B cell (primary cell): ENCODE data around the gene TFF2. TPM values are rescaled to one million over a fixed set of nuclear protein-coding genes. Genes with fewer than 3 reads are reported as not detected.

ENCODE experiments used
- ATAC-seq: fragments of 200-7000 bp; cut with Tn5 transposase; one replicate; pipeline ENCODE4 v1.10.0; 2021; ENCODE audit warnings: low read depth, mild to moderate bottlenecking, moderate number of reproducible peaks, moderate library complexity
- CTCF ChIA-PET: fragments of 350-600 bp; sonication (Branson Sonifier 250); formaldehyde crosslinking; loops from one replicate; lab custom pipeline; 2021; ENCODE audit warnings: antibody characterized with exemption, inconsistent platforms; lab: Charles Lee
- POLR2A ChIA-PET: fragments of 350-600 bp; sonication (Branson Sonifier 250); formaldehyde crosslinking; loops from one replicate; lab custom pipeline; 2021; ENCODE audit warnings: antibody characterized with exemption; lab: Charles Lee
- DNase-seq: peaks from one replicate; pipeline ENCODE4 v3.0.0; 2013
- H2AFZ ChIP-seq: 2 replicates; pipeline ENCODE4 v1.6.1; 2012; ENCODE audit warnings: mild to moderate bottlenecking, low read depth, low read length; ENCODE audit not compliant: insufficient read depth, poor library complexity, severe bottlenecking
- H3K27ac ChIP-seq, 2 donors: 1 replicate in 1 of 2; 2 replicates in 1 of 2; pipeline ENCODE4 v1.5.1; 2012 to 2013; ENCODE audit warnings: low read length in 2 of 2, mild to moderate bottlenecking in 2 of 2, moderate library complexity in 1 of 2
- H3K27me3 ChIP-seq, 4 experiments: fragments of 200-600 bp in 1 of 4; sonication (generic) in 1 of 4; replicated peaks in 1 of 4; 1 replicate in 2 of 4; 2 replicates in 2 of 4; pipeline versions ENCODE4 v1.6.1 to v1.7.0; 2013 to 2016; ENCODE audit warnings: low read length in 3 of 4, mild to moderate bottlenecking in 2 of 4, mixed read lengths in 1 of 4, moderate library complexity in 1 of 4; ENCODE audit not compliant: insufficient read depth in 4 of 4, control insufficient read depth in 3 of 4; ENCODE audit errors: control extremely low read depth in 1 of 4
- H3K36me3 ChIP-seq, 2 experiments: replicated peaks in 1 of 2; 1 replicate in 1 of 2; 2 replicates in 1 of 2; pipeline versions ENCODE4 v1.6.1 to v1.7.1; 2013; ENCODE audit warnings: low read length in 1 of 2; ENCODE audit not compliant: insufficient read depth in 2 of 2, control insufficient read depth in 1 of 2; ENCODE audit errors: control extremely low read depth in 1 of 2, extremely low read depth in 1 of 2
- H3K4me1 ChIP-seq, 2 donors: fragments of 200-600 bp in 1 of 2; sonication (generic) in 1 of 2; 1 replicate in 1 of 2; 2 replicates in 1 of 2; pipeline versions ENCODE4 v1.5.1 to v1.6.1; 2013 to 2017; ENCODE audit warnings: low read length in 2 of 2; ENCODE audit not compliant: control insufficient read depth in 2 of 2, insufficient read depth in 2 of 2
- H3K4me2 ChIP-seq: replicated peaks from 2 replicates; pipeline ENCODE3; 2012; ENCODE audit warnings: mild to moderate bottlenecking, low read depth, low read length; ENCODE audit not compliant: poor library complexity, severe bottlenecking
- H3K4me3 ChIP-seq, 5 experiments: fragments of 200-600 bp in 1 of 5; sonication (generic) in 1 of 5; 1 replicate in 3 of 5; 2 replicates in 2 of 5; pipeline versions ENCODE4 v1.5.1 to v1.7.0; 2011 to 2016; ENCODE audit warnings: low read length in 4 of 5, mild to moderate bottlenecking in 4 of 5, low read depth in 2 of 5, control low read depth in 1 of 5, moderate library complexity in 1 of 5; ENCODE audit not compliant: insufficient read depth in 1 of 5; ENCODE audit errors: control extremely low read depth in 1 of 5, extremely low read depth in 1 of 5
- H3K79me2 ChIP-seq: fragments of 200-600 bp; sonication (generic); one replicate; pipeline ENCODE4 v1.6.0; 2016; ENCODE audit warnings: low read length; ENCODE audit not compliant: control insufficient read depth, insufficient read depth
- H3K9ac ChIP-seq: fragments of 200-600 bp; sonication (generic); 2 replicates; pipeline ENCODE4 v1.6.1; 2017; ENCODE audit warnings: mild to moderate bottlenecking, low read length, moderate library complexity
- H3K9me3 ChIP-seq, 3 donors: one replicate each; pipeline versions ENCODE4 v1.6.1 to v1.7.1; 2013; ENCODE audit warnings: low read length in 2 of 3; ENCODE audit not compliant: control insufficient read depth in 2 of 3, insufficient read depth in 1 of 3; ENCODE audit errors: control extremely low read depth in 1 of 3
- H4K20me1 ChIP-seq: 2 replicates; pipeline ENCODE4 v1.6.0; 2012; ENCODE audit warnings: mild to moderate bottlenecking, low read length; ENCODE audit not compliant: insufficient read depth, control insufficient read depth, poor library complexity, severe bottlenecking
- H3K27ac Mint-ChIP-seq: one replicate; pipeline ENCODE4 v1.8.0; 2021; ENCODE audit warnings: mixed read lengths
- H3K27me3 Mint-ChIP-seq: one replicate; pipeline ENCODE4 v1.8.0; 2021; ENCODE audit warnings: mixed read lengths
- H3K4me1 Mint-ChIP-seq: one replicate; pipeline ENCODE4 v1.8.0; 2021; ENCODE audit warnings: mixed read lengths
- H3K4me3 Mint-ChIP-seq: one replicate; pipeline ENCODE4 v1.8.0; 2021; ENCODE audit warnings: mixed read lengths
- H3K9me3 Mint-ChIP-seq: one replicate; pipeline ENCODE4 v1.8.0; 2022; ENCODE audit warnings: mixed read lengths; ENCODE audit not compliant: insufficient read depth
- CTCF ChIP-seq: fragments of 200-600 bp; IDR thresholded peaks from one replicate; pipeline ENCODE4 v1.8.0; 2022; ENCODE audit warnings: antibody characterized with exemption, mild to moderate bottlenecking
- EZH2 ChIP-seq: IDR thresholded peaks from 2 replicates; pipeline ENCODE4 v1.6.1; 2012; ENCODE audit warnings: borderline replicate concordance, low read depth, mild to moderate bottlenecking, moderate library complexity, low read length; ENCODE audit not compliant: insufficient read depth, poor library complexity, severe bottlenecking
- WGBS: methylation state at CpG from one replicate; pipeline ENCODE4 v1.1.5; 2013; ENCODE audit warnings: missing lambda C conversion rate; ENCODE audit not compliant: insufficient coverage; 5-methylcytosine and 5-hydroxymethylcytosine counted together
- intact Hi-C: fragments of 100-400 bp; cut with micrococcal nuclease; formaldehyde crosslinking; loops from one replicate; pipeline ENCODE4 v1.10.0; 2022
- polyA plus RNA-seq: library from polyadenylated mRNA; depleted of rRNA; stranded (reverse); fragments of >200 nt; gene quantifications from 2 replicates; pipeline ENCODE4 v1.2.3, GENCODE V29; 2012
- total RNA-seq, 2 donors: library from RNA; stranded (reverse); fragments of 120-200 nt in 1 of 2; gene quantifications; 1 replicate in 1 of 2; 2 replicates in 1 of 2; pipeline versions ENCODE4 v1.2.3 to v1.2.4, GENCODE V29; 2013 to 2022

The TFF2 gene
- total and polyA plus RNA-seq, 2 donors (not counting 1 experiment from before 2014, with no cell fraction given) = not detected

GRCh38 chr21:42377211-42377950 is 26.6 kb upstream of the TFF2 start:
- peaks cover 0 to 17% (median 0%) of the 10 kb centered on the region in 4 experiments for H3K27me3 ChIP-seq
- H3K4me3 ChIP-seq = no peak overlapping the region
- peaks cover 9 to 12% of the 10 kb centered on the region in 2 donors for H3K4me1 ChIP-seq
- no peaks in the 10 kb centered on the region for H3K36me3 ChIP-seq
- H3K27me3 Mint-ChIP-seq = peaks cover 3% of the 10 kb centered on the region
- intact Hi-C loops = no loop called here
- H3K4me3 Mint-ChIP-seq = no peak overlapping the region
- 87% methylated on average over 24 of the region's 24 CpGs for WGBS
- ChIA-PET CTCF (no interaction called here), POLR2A (no interaction called here)
- no peak overlapping the region for H3K27ac Mint-ChIP-seq
- no peak overlapping the region for H3K9ac ChIP-seq
- H2AFZ ChIP-seq = no peak overlapping the region
- peaks cover 9% of the 10 kb centered on the region for H3K9me3 Mint-ChIP-seq
- H3K79me2 ChIP-seq = no peaks in the 10 kb centered on the region
- H3K9me3 ChIP-seq = peaks cover 2 to 22% (median 14%) of the 10 kb centered on the region in 3 donors
- ATAC-seq (no peak), DNase-seq (no peak)
- no peak overlapping the region for H3K27ac ChIP-seq
- no peaks in the 10 kb centered on the region for H4K20me1 ChIP-seq
- no peak overlapping the region for H3K4me2 ChIP-seq
- TF ChIP-seq EZH2 (no peak), CTCF (no peak)
- H3K4me1 Mint-ChIP-seq = peaks cover 10% of the 10 kb centered on the region

GRCh38 chr21:42376338-42376982 is 25.7 kb upstream of the TFF2 start:
- Histone ChIP-seq H3K27ac (no peak overlapping the region), H3K79me2 (no peaks in the 10 kb centered on the region), H3K9ac (no peak overlapping the region), H3K4me1 (peaks cover 9 to 12% of the 10 kb centered on the region in 2 donors), H3K36me3 (no peaks in the 10 kb centered on the region), H3K4me3 (no peak overlapping the region), H3K4me2 (no peak overlapping the region), H3K9me3 (peaks cover 0 to 13% (median 4%) of the 10 kb centered on the region in 3 donors), H3K27me3 (peaks cover 0 to 17% (median 0%) of the 10 kb centered on the region in 4 experiments), H4K20me1 (no peaks in the 10 kb centered on the region), H2AFZ (no peak overlapping the region)
- ATAC-seq (no peak), DNase-seq (no peak)
- H3K9me3 Mint-ChIP-seq = no peaks in the 10 kb centered on the region
- no peak overlapping the region for H3K27ac Mint-ChIP-seq
- intact Hi-C loops = no loop called here
- H3K27me3 Mint-ChIP-seq = peaks cover 7% of the 10 kb centered on the region
- peaks cover 10% of the 10 kb centered on the region for H3K4me1 Mint-ChIP-seq
- ChIA-PET CTCF (no interaction called here), POLR2A (no interaction called here)
- no peak for TF ChIP-seq EZH2
- TF ChIP-seq CTCF = no peak
- 88% methylated on average over 21 of the region's 32 CpGs for WGBS
- H3K4me3 Mint-ChIP-seq = no peak overlapping the region
